ENCODE measurements around the gene PALB2.

Gene PALB2

GRCh38 chr16:23580391-23580790, 60.7 kb downstream of the PALB2 start:
- DNase-seq, result no peak

DNA sequence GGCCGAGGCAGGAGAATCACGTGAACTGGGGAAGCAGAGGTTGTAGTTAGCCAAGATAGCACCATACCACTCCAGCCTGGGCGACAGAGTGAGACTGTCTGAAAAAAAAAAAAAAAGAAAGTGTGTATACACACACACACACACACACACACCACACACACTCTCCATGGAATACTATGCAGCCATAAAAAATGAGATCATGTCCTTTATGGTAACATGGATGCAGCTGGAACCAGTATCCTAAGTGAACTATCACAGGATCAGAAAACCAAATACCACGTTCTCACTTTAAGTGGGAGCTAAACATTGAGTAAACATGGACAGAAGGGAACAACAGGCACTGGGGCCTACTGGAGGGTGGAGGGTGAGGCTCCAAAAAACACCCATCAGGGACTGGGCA, 61.7 kb downstream of the PALB2 start:
- no peak for DNase-seq

DNA sequence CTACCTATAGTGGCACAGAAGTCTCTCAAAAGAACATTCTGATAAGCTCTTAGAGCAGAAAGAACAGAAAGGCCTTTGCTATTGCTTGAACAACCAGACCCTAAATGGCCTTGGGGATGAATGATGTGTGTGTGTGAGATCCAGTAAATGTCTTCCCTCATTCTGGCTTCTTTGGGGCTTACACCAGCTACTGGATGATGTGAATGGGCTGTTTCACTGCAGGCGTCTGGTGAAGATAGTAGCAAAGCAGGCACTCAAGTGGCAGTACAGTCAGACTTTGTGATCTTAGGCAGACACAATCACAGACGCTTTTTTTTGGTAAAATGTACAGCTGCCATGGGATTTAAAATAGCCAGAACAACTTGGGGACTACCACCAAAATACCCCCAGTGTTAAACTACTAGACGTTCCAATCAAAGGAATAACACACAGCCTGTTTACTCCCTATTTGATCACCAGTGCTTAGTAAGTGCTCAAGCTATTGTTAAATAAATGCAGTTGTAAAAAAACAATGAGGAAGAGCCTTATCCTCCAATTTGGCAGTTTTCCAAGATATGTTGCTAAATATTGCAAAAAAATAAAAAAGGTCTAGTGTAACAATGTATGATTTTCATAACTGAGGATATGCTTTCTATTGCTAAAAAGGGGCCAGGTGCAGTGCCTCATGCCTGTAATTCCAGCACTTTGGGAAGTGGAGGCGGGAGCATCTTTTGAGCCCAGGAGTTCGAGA, 62.8 kb downstream of the PALB2 start:
- DNase-seq, result no peak

DNA sequence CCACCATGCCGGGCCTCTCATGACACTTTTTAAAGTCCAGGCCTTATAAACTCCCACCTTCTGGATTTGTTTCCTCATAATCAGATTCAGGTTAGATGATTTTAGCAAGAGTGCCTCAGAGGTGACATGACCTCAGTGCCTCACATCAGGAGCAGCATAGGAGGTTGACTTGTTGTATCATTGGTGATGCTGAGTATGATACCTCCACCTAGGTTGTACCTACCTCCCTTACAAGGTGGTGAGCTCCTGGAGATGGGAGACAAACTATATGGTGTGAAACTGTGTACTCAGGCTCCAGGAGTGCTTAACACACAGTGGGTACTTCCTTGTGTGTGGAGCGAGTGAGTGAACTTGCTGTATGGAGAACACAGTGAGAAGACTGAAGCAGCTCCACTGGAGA, 63.6 kb downstream of the PALB2 start:
- no peak for DNase-seq

DNA sequence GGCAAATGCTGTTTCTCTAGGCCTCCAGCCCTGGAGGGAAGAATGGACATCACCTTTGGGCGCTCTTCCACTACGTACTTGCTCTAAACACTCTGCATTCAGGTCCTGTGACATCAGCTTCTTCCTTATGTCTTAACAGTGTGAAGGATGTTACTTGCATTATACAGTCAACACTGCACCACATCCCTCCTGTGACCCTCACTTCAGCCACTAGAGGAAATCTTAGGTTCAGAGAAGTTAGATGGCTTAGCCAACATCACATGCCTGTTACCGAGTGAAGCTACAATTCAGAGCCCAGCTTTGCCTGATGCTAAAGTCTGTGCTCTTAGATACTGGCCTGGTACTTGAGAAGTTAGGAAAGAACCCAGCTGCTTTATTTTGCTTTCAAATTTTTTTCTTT, 65.3 kb downstream of the PALB2 start:
- DNase-seq, result no peak

DNA sequence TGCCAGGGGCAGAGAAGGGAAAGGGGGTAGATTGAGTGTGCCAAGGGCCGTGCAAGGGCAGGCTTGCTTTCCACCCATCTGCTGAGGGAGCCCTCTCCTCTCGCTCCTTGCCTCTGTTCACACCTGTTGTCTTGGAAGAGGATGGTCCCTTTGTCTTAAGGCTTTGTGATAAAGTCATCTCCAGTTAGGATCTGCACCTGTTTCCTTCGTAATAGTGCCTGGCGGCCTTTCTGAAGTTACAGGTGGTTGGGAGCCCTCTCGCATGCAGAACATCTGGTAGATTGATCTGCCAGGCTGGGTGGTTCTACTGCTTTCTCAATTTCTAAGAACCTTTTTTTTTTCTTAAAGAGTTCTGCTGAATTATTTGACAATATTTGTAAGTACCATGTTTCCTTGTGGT, 67.3 kb downstream of the PALB2 start:
- DNase-seq, result no peak

GRCh38 chr16:23572394-23572793, 68.7 kb downstream of the PALB2 start:
- no peak for DNase-seq

DNA sequence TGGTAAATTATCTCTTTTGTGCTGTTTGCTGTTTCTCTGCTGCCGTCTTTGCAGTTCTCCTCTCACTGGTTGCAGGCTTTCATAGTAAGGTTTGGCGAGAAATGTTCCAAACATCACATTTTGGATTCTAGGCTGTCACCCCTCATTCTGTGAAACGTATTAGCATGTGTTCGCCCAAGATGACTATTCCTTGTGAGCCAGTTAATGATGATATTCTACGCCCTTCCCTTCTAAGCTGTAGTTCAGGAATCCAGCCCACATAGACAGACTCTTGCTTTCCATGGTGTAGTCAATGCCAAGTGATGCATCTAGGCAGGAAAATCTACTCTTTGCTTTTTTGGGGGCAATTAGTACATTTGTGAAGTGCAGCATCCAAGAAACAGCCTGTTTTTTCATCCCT, 69.2 kb downstream of the PALB2 start:
- DNase-seq, result no peak

- no peak for DNase-seq
Observed at GRCh38 chr16:23570992-23571632, 70.0 kb downstream of the PALB2 start.

DNA sequence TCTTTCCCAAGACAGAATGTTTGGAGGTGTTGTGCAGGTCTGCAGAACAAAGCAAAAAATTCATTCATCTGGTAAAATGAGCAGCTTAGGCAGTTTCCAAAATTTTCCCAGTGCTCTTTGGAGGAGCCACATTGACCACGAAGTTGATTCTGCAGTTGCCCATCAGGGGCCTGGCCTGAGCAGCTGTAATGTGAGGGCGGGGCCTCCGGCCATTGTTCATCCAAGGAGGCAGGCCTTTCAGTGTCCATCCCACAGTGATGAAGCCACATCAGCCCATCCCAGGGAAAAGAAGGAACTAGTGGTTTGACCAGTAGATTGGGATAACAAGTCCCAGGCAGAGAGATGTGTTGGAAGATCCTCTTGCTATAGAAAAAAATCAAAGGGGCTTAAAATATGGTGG, 73.5 kb downstream of the PALB2 start:
- DNase-seq, result no peak

- DNase-seq, result no peak
Observed at GRCh38 chr16:23566724-23567123, 74.4 kb downstream of the PALB2 start.

- DNase-seq, result no peak
Observed at GRCh38 chr16:23564575-23565363, 76.3 kb downstream of the PALB2 start.

DNA sequence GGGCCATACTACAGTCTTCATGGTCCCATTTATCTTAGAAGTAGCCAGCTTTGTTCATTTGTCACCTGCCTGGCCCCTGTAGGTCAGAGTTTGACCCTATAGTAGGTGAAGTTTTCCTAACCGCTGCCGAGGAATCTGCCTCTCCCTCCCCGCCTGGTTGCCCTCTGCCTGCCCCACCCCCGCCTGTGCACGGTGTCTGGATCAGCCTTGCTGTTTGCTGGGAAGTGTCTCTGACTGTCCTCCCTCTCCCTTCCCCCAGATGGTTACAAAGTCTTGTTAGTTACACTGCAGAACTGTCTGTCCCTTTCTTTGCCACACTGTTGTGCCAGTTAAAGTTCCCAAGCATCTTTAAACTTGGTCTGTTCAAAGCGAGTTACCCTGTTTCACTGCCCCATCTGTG, 77.9 kb downstream of the PALB2 start:
- DNase-seq, result no peak

GRCh38 chr16:23562505-23562904, 78.6 kb downstream of the PALB2 start:
- no peak for DNase-seq

GRCh38 chr16:23561586-23561985, 79.5 kb downstream of the PALB2 start:
- DNase-seq, result no peak

- DNase-seq, result no peak
Observed at GRCh38 chr16:23557779-23558702, 83.1 kb downstream of the PALB2 start.

GRCh38 chr16:23556881-23557778, 84.0 kb downstream of the PALB2 start, which contains the start of the genes EARS2 and UBFD1:
Gene EARS2 (minus strand): TSS chr16:23557350. CDS start chr16:23557343, 7 bp downstream.
Gene UBFD1 (plus strand): TSS chr16:23557727. CDS start chr16:23557743, 16 bp downstream.
- peak; percentile 90 for DNase-seq

DNA sequence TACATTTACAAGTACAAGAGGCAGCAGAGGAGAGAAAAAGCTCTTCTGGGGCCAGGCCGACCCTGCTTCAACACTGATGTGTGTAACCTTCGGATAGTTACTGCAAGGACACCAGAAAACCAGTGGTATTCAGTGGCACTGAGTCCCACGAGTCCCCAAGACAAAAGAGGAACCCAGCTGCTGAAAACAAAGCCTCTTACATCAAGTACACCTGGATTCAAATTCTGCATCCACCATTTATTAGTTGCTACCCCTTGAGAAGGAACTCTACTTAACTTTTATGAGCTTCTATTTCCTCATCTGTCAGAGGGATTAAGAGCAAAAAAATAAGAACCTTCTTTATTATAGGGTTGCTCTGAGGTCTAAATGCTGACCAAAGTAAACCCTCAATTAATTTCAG, 86.6 kb downstream of the PALB2 start:
- DNase-seq, result no peak

All from NCI-H1048 (cell line).